HepG2 (cell line): ENCODE data around the gene RHD. TPM values are rescaled to one million over a fixed set of nuclear protein-coding genes. Genes with fewer than 3 reads are reported as not detected.

ENCODE experiments used
- ATAC-seq: fragments of 200-7000 bp; cut with Tn5 transposase; 3 replicates; pipeline ENCODE4 v1.9.1; 2020; ENCODE audit warnings: mild to moderate bottlenecking, moderate library complexity
- BruUV-seq: library from RNA; stranded (reverse); fragments of 400-500 nt; replicated peaks from 2 replicates; lab custom pipeline; 2021; lab: Mats Ljungman, UMichigan
- CTCF ChIA-PET: fragments of 300-600 bp; formaldehyde crosslinking; extraction: SDS; loops from one replicate; lab custom pipeline; 2021; ENCODE audit warnings: low total read pairs, inconsistent platforms, low intra/inter-chr PET ratio; lab: Yijun Ruan, JAX
- POLR2A ChIA-PET: fragments of 350-600 bp; sonication (Branson Sonifier 250); formaldehyde crosslinking; loops from one replicate; lab custom pipeline; 2020; ENCODE audit warnings: antibody characterized with exemption, inconsistent platforms; lab: Yijun Ruan, JAX
- DNase-seq: peaks from one replicate; pipeline ENCODE4 v3.0.0-alpha.2; 2015; ENCODE audit warnings: low spot score
- FAIRE-seq: peaks from 3 replicates; lab custom pipeline; 2011; peaks lifted over from hg19 to GRCh38; lab: Jason Lieb, UNC
- H2AFZ ChIP-seq: one replicate; pipeline ENCODE4 v1.6.1; 2011; ENCODE audit warnings: low read length, inconsistent platforms
- H3K27ac ChIP-seq: fragments of 300-600 bp; 3 replicates; pipeline ENCODE4 v1.8.0; 2011; ENCODE audit warnings: mixed run types, mild to moderate bottlenecking, mixed read lengths, low read length, inconsistent platforms; ENCODE audit not compliant: insufficient read depth; ENCODE audit errors: extremely low read length
- H3K27me3 ChIP-seq, 2 experiments: fragments of 200-600 bp in 1 of 2; 2 replicates in 1 of 2; 3 replicates in 1 of 2; pipeline versions ENCODE4 v1.6.0 to v1.8.0; 2011; ENCODE audit warnings: low read length in 2 of 2, mild to moderate bottlenecking in 2 of 2, moderate library complexity in 2 of 2, inconsistent platforms in 1 of 2; ENCODE audit not compliant: insufficient read depth in 2 of 2, control insufficient read depth in 1 of 2
- H3K36me3 ChIP-seq, 2 experiments: fragments of 200-600 bp in 1 of 2; replicated peaks in 1 of 2; 2 replicates in 1 of 2; 3 replicates in 1 of 2; pipeline versions ENCODE4 v1.5.1 to v1.8.0; 2011; ENCODE audit warnings: low read length in 2 of 2, inconsistent platforms in 1 of 2; ENCODE audit not compliant: insufficient read depth in 2 of 2, control insufficient read depth in 1 of 2
- H3K4me1 ChIP-seq: 2 replicates; pipeline ENCODE4 v1.5.1; 2012; ENCODE audit warnings: low read length, inconsistent platforms; ENCODE audit not compliant: insufficient read depth
- H3K4me2 ChIP-seq: 2 replicates; pipeline ENCODE4 v1.6.0; 2011; ENCODE audit warnings: low read depth, low read length, inconsistent platforms
- H3K4me3 ChIP-seq, 3 experiments: fragments of 200-600 bp in 1 of 3; sonication (generic), shearing (Covaris generic) in 1 of 3; replicated peaks in 1 of 3; 2 replicates each; pipeline ENCODE4 v1.5.1; 2011 to 2016; ENCODE audit warnings: low read length in 3 of 3, inconsistent platforms in 2 of 3, low read depth in 2 of 3, mild to moderate bottlenecking in 2 of 3, control low read depth in 1 of 3, mixed read lengths in 1 of 3; ENCODE audit not compliant: insufficient read depth in 1 of 3
- H3K79me2 ChIP-seq: one replicate; pipeline ENCODE4 v1.6.1; 2011; ENCODE audit warnings: low read length, inconsistent platforms; ENCODE audit not compliant: insufficient read depth
- H3K9ac ChIP-seq: 2 replicates; pipeline ENCODE4 v1.6.0; 2011; ENCODE audit warnings: mild to moderate bottlenecking, low read depth, low read length, inconsistent platforms; ENCODE audit not compliant: insufficient read depth
- H3K9me3 ChIP-seq: 2 replicates; pipeline ENCODE4 v1.5.1; 2012; ENCODE audit warnings: mild to moderate bottlenecking, low read length
- H4K20me1 ChIP-seq: 2 replicates; pipeline ENCODE4 v1.6.0; 2011; ENCODE audit warnings: inconsistent platforms, mild to moderate bottlenecking, low read length, moderate library complexity; ENCODE audit not compliant: insufficient read depth
- AKAP8 ChIP-seq: sonication (generic); formaldehyde crosslinking; IDR thresholded peaks from 2 replicates; pipeline ENCODE4 v1.5.1; 2020; ENCODE audit warnings: mild to moderate bottlenecking, missing genetic modification reagents
- ARHGAP35 ChIP-seq: sonication (generic); formaldehyde crosslinking; IDR thresholded peaks from 2 replicates; pipeline ENCODE4 v1.9.0; 2022; ENCODE audit warnings: mild to moderate bottlenecking, inconsistent platforms, moderate library complexity, missing genetic modification reagents, borderline replicate concordance
- ATM ChIP-seq: fragments of 450-650 bp; IDR thresholded peaks from 2 replicates; pipeline ENCODE4 v1.7.1; 2017; ENCODE audit warnings: mild to moderate bottlenecking, borderline replicate concordance
- KDM5B ChIP-seq: sonication (generic); formaldehyde crosslinking; IDR thresholded peaks from 2 replicates; pipeline ENCODE4 v1.4.0; 2020; ENCODE audit warnings: missing genetic modification reagents, mild to moderate bottlenecking, borderline replicate concordance
- KLF12 ChIP-seq: sonication (generic); formaldehyde crosslinking; IDR thresholded peaks from 2 replicates; pipeline ENCODE4 v1.4.0; 2020; ENCODE audit warnings: missing genetic modification reagents, borderline replicate concordance
- MZF1 ChIP-seq: sonication (generic); formaldehyde crosslinking; IDR thresholded peaks from 2 replicates; pipeline ENCODE4 v1.8.1; 2023; ENCODE audit warnings: mild to moderate bottlenecking, missing genetic modification reagents, borderline replicate concordance
- NRL ChIP-seq: sonication (generic); formaldehyde crosslinking; IDR thresholded peaks from 2 replicates; pipeline ENCODE4 v1.5.0; 2020; ENCODE audit warnings: missing genetic modification reagents, mild to moderate bottlenecking, moderate library complexity, borderline replicate concordance
- SMAD9 ChIP-seq: sonication (generic); formaldehyde crosslinking; IDR thresholded peaks from 2 replicates; pipeline ENCODE4 v1.5.1; 2020; ENCODE audit warnings: mild to moderate bottlenecking, missing genetic modification reagents
- SUZ12 ChIP-seq: fragments of 150-350 bp; IDR thresholded peaks from 2 replicates; pipeline ENCODE4 v1.6.1; 2014; ENCODE audit warnings: low read depth, low read length
- TFDP2 ChIP-seq: sonication (generic); formaldehyde crosslinking; IDR thresholded peaks from 2 replicates; pipeline ENCODE4 v1.4.0; 2020; ENCODE audit warnings: missing genetic modification reagents
- UBTF ChIP-seq: sonication (generic); formaldehyde crosslinking; IDR thresholded peaks from 2 replicates; pipeline ENCODE4 v1.4.0; 2020; ENCODE audit warnings: mild to moderate bottlenecking, missing genetic modification reagents
- ZBTB46 ChIP-seq: sonication (generic); formaldehyde crosslinking; IDR thresholded peaks from 2 replicates; pipeline ENCODE4 v1.4.0; 2020; ENCODE audit warnings: mild to moderate bottlenecking, missing genetic modification reagents, borderline replicate concordance
- WGBS: methylation state at CpG from one replicate; pipeline ENCODE4 v1.1.6; 2017; ENCODE audit warnings: low lambda C conversion rate; 5-methylcytosine and 5-hydroxymethylcytosine counted together
- in situ Hi-C: cut with HindIII; loops from 2 replicates; pipeline ENCODE4 v1.10.0; 2017; ENCODE audit warnings: low pct_unique_long_range_greater_than_20kb; ENCODE audit not compliant: extremely low pct_ligation_motif_present
- intact Hi-C: fragments of 100-400 bp; cut with micrococcal nuclease; formaldehyde crosslinking; loops from one replicate; pipeline ENCODE4 v1.10.0; 2022; ENCODE audit not compliant: unreplicated experiment
- polyA plus RNA-seq, 8 experiments: library from polyadenylated mRNA; depleted of rRNA in 3 of 8; stranded (reverse) in 7 of 8; unstranded in 1 of 8; fragments of >200 nt; fragmentation: Illumina TruSeq in 4 of 8; extraction: Trizol in 4 of 8; gene quantifications; 2 replicates each; pipeline versions ENCODE4 v1.2.1 to v1.2.3, GENCODE V29; 2011 to 2016; ENCODE audit warnings: low read depth in 4 of 8, missing spikeins in 1 of 8, mixed read lengths in 1 of 8; ENCODE audit not compliant: insufficient read depth in 1 of 8
- total RNA-seq, 5 experiments: library from RNA; depleted of rRNA; stranded (reverse); fragments of >200 nt; fragmentation: Illumina TruSeq; extraction: Trizol; gene quantifications; 2 replicates each; pipeline ENCODE4 v1.2.3, GENCODE V29; 2016; ENCODE audit warnings: low read depth in 1 of 5
- TF ChIP-seq, protein P1 (sequence below): IDR thresholded peaks from 2 replicates; pipeline ENCODE4 v1.6.1; 2016
- TF ChIP-seq, protein P2 (sequence below): sonication (generic); formaldehyde crosslinking; IDR thresholded peaks from 2 replicates; pipeline ENCODE4 v1.4.0; 2020; ENCODE audit warnings: missing genetic modification reagents

Gene RHD
- total and polyA plus RNA-seq, 2 of the 13 experiments (the other 11 are each of a cell fraction or from before 2014, with no cell fraction given), result not detected

DNA sequence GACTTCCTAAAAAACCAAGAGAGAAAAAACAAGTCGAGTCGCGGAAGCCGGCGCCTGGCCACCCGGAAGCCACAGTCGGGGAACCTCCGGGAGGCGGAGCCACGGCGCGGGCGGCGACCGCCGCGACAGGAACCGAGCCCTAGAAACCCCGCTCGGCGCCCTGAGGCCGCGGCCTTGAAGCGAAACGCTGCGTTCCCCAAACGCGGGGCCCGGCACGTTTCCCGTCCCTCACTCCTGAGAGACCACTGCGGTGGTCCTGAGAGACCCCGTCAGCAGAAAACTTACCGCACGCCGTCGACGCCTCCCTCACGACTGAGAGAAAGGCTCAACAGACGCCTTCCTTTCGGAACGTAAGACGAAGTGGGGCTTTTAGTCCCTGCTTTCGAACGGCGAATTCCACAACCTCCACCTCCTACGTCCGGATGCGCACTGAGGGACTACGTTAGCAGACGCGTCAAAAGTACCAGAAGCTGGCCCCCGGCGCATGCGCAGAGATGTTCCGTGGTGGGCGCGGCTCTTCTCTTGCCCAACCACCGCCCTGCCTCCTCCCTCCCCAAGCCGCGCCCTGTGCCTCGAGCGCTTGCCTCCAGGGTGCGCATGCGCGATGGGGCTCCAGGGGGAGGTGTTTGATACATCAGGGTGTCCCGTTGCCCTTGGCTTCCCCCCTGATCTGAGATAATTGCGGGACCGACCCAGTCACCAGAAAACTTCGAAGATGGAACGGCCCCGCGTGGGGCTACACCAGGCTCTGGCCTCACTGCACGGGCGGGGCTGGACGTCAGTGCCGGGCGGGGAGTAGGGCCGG is 25.1 kb upstream of the RHD start, which contains the start of gene RSRP1:
Gene RSRP1, minus strand, starts transcription at position 431 of the 805 bp plus-strand sequence. CDS start 491 bp downstream, outside the sequence.
- WGBS, result 1% methylated on average over 12 of the region's 79 CpGs
- DNase-seq (peak; percentile 96), FAIRE-seq (peak; percentile 52), ATAC-seq (peak; percentile 84)
- Histone ChIP-seq H3K4me2 (peak within 1 kb of the TSS; percentile 89), H3K79me2 (peaks cover 38% of the 10 kb centered on the region), H4K20me1 (peaks cover 24% of the 10 kb centered on the region), H3K27ac (peak within 1 kb of the TSS; percentile 84), H3K4me1 (peaks cover 32% of the 10 kb centered on the region), H3K36me3 (peaks cover 4 to 28% of the 10 kb centered on the region in 2 experiments), H2AFZ (peak within 1 kb of the TSS; percentile 19), H3K4me3 (peak within 1 kb of the TSS; percentile 68 to 96 (median 93)), H3K9ac (peak within 1 kb of the TSS; percentile 94), H3K27me3 (no peaks in the 10 kb centered on the region; a peak in 1 of 5 replicates), H3K9me3 (no peaks in the 10 kb centered on the region)
- TSS peak; percentile 87 for BruUV-seq
- intact Hi-C loops (loop anchor here (5.0 kb wide), 1 partner anchor 90 kb away; the partner anchor contains the start of gene TMEM50A), in situ Hi-C loops (no loop called here)
- POLR2A ChIA-PET, result interaction anchor here (0.6 to 1.4 kb wide), 17 partner anchors 9 to 522 kb away, joined by 3 to 59 read pairs (median 3); partner anchors contain the start of genes LDLRAP1, SYF2 and TMEM50A
- CTCF ChIA-PET, result no interaction called here
- peak; percentile 38; the same call in 1 of the 2 replicates for TF ChIP-seq UBTF (CRISPR knock-in tag)
- no peak; the same call in 1 of the 2 replicates for TF ChIP-seq NRL (CRISPR knock-in tag)
- TF ChIP-seq SMAD9, result no peak; the same call in 1 of the 2 replicates
- TF ChIP-seq KLF12 (CRISPR knock-in tag), result peak; percentile 65; the same call in 1 of the 2 replicates
- TF ChIP-seq, protein P1, sequence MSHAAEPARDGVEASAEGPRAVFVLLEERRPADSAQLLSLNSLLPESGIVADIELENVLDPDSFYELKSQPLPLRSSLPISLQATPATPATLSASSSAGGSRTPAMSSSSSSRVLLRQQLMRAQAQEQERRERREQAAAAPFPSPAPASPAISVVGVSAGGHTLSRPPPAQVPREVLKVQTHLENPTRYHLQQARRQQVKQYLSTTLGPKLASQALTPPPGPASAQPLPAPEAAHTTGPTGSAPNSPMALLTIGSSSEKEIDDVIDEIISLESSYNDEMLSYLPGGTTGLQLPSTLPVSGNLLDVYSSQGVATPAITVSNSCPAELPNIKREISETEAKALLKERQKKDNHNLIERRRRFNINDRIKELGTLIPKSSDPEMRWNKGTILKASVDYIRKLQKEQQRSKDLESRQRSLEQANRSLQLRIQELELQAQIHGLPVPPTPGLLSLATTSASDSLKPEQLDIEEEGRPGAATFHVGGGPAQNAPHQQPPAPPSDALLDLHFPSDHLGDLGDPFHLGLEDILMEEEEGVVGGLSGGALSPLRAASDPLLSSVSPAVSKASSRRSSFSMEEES (CRISPR knock-in tag), result peak; percentile 81
- no peak for TF ChIP-seq SUZ12
- TF ChIP-seq ARHGAP35 (CRISPR knock-in tag), result peak; percentile 59
- TF ChIP-seq MZF1, result peak; percentile 84
- no peak; the same call in none of the 2 replicates for TF ChIP-seq AKAP8 (CRISPR knock-in tag)
- peak; percentile 59 for TF ChIP-seq TFDP2 (CRISPR knock-in tag)
- no peak for TF ChIP-seq ZBTB46 (CRISPR knock-in tag)
- TF ChIP-seq, protein P2, sequence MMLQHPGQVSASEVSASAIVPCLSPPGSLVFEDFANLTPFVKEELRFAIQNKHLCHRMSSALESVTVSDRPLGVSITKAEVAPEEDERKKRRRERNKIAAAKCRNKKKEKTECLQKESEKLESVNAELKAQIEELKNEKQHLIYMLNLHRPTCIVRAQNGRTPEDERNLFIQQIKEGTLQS (CRISPR knock-in tag), result peak; percentile 28
- peak; percentile 60; the same call in 1 of the 2 replicates for TF ChIP-seq KDM5B (CRISPR knock-in tag)
- TF ChIP-seq ATM, result no peak
